NK-92 (cell line): ENCODE data around the gene MARK1.

Source experiments
- DNase-seq: peaks from one replicate; lab custom pipeline; 2025; ENCODE audit not compliant: unreplicated experiment; lab: John Stamatoyannopoulos, UW

MARK1 gene

GRCh38 chr1:220687809-220688208 is 159.9 kb downstream of the MARK1 start:
- no peak for DNase-seq

DNA sequence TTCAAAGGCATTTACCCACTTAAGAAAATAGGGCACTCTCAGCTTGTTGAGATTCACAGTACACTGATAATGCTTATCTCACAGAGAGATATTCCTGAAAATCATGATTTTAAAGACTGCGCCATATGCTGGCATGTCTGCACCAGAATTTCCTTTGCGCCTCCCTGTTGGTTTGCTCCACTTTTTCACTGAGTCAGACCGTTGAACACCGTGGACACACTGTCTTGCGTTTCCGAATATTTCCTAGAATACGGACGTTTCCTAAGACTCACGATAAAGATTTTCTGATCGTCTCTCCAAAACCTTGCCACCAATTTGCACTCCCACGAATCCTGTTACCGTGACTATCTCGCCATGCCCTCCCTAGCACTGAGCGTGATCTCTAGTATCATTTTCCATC is 161.7 kb downstream of the MARK1 start:
- no peak for DNase-seq

DNA sequence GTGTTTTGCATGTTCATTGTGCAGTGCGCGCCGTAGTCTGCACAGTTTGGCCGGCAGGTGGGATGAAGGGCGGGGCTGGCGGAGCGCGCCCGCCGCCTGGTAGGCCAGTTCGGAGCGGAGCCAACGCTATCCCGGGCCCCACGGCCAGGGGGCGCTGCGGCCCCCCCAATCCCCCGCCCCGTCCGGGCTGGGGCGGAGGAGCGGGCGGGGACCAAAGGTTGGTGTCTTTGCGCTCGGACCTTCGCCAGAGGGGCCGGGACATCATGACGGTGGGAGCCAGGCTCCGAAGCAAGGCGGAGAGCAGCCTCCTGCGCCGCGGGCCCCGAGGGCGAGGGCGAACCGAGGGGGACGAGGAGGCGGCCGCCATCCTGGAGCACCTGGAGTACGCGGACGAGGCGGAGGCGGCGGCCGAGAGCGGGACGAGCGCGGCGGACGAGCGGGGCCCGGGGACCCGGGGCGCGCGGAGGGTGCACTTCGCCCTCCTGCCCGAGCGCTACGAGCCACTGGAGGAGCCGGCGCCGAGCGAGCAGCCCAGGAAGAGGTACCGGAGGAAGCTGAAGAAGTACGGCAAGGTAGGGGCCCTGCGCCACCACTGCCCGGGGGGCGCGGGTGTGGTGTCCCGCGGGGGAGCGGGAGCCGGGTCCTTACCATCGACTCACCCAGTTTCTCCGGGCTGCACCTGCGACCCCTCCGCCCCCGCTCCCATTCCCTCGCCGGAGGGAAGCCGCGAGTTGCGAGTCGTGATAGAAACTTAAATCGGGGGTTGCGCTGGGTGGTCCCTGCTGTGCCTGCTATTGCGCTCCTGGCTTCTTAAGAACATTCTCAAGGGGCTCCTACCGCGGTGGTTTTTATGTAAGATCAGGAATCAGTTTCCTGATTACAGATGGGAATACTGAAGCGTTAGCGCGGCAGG is 162.5 kb downstream of the MARK1 start, which contains the start of gene C1orf115:
C1orf115 (plus strand) TSS at position 224 of the 913 bp plus-strand sequence; CDS start at position 264, 40 bp downstream.
- no peak for DNase-seq

GRCh38 chr1:220691053-220691684 is 163.2 kb downstream of the MARK1 start:
- DNase-seq = no peak

- no peak for DNase-seq
Measured at GRCh38 chr1:220692436-220693228, 164.7 kb downstream of the MARK1 start.

DNA sequence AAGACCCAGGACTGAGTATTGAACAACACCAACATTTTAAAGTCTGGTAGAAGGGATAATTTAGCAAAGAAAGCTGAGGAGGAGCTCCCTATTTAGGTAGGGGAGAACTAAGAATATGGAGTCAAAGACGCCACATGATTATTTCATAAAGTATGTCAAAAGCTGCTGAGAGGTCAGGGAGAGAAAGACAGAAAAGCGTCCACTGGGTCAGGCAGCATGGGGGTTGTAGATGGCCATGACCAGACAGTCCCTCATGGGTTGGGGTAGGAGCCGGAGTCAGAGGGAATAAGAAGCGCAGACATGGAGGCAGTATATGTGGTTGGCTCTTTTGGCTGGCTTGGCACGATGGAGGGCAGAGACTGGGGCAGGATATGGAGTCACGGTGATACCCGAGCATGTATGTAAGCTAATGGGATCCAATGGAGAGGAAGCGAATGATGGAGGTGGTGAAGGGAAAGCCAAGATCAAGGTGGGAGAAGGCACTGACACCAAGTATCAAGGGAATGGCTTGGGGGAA is 167.0 kb downstream of the MARK1 start:
- no peak for DNase-seq

GRCh38 chr1:220695426-220695825 is 167.5 kb downstream of the MARK1 start:
- DNase-seq = no peak

DNA sequence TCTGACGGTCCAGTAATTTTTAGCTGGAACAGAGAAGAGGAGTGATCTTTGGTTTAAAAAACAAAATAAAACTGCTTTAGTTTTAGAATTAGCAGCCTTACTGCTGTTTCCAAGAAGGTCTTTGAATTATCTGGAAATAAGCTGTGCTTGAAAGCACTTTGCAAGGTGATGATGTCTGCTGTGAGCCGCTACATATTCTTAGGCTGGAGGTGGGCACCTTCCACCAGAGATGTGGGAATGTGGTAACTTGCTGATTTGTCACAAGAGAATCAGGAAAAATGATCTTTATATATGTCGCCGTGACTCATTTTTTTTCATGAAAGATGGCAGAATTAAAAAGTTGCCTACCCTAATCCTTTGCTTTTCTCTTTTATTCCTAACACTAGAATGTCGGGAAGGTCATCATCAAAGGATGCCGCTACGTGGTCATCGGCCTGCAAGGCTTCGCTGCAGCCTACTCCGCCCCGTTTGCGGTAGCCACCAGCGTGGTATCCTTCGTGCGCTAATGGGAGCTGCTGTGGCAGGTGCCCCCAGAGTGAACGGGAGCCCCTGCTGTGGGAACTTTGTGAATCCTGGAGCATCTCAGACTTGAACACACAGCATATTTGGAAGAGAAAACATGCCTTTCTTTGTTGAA is 168.4 kb downstream of the MARK1 start:
- DNase-seq = no peak

- no peak for DNase-seq
Measured at GRCh38 chr1:220696863-220697231, 168.9 kb downstream of the MARK1 start.

DNA sequence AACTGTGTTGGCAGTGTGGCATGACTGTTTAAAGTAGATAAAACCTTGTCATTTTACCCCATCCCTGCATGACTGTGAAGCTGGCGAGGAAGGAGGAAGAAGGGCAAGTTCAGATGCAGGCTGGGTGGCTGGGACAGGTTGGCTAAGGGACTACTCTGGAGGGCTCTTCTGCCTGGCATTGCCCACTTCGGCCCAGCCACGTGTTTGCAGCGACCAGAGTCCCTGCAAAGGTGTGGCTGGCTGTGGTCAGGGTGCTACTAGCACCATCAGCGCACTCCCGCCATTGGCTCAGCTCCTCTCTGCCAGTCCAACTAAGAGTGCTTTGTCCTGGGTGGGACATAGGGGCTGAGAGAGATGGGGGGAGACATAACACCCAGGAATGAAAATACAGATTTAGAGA is 169.4 kb downstream of the MARK1 start:
- no peak for DNase-seq

DNA sequence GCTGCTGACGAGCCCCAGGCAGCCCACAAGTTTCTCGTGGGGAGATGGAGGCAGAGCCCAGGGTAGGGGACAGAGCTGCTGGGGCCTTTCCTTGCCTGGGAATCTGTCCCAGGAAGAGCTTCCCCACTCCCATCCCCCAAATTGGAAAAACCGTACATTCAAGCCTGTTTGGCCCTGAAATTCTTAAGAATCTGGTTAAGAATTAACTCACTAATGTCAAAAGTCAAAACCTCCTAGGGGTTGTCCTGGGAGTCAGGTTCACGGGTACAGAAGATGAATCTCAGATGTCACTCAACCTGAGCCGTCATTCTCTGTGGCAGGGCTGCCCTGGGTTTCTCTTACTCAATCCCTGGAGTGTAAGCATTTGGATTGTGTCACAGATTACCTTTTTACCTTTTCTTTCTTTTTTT is 170.7 kb downstream of the MARK1 start:
- no peak for DNase-seq

- no peak for DNase-seq
Measured at GRCh38 chr1:220699044-220699443, 171.1 kb downstream of the MARK1 start.

DNA sequence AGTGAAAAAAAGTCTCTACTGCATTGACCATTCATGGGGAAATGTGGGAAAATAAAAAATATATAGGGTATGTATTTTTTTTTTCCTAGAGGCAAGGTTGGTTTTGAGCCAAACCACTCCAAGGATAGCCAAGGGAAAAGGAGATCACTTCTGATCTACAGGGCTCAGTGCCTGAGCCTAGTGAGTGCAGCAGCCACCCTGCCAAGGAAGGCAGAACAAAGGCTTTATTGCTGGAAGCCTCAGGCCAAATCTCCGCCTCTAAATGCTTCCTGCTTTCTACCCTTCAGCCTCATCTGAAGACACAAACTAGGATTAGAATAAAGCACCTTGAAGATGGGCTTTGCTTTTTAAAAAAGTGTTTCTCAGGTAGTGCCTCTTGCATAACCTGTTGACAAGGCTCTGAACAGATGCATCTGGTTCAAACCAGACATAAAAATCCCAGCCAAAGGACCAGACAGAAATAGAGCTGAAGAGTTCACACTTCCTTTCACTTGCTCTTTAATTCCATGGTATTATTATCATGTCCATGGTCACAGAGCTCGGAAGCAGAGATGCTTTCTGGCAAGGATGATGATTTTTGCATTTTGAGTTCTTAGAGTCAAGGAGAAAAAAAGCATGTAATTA is 172.7 kb downstream of the MARK1 start:
- no peak for DNase-seq

DNA sequence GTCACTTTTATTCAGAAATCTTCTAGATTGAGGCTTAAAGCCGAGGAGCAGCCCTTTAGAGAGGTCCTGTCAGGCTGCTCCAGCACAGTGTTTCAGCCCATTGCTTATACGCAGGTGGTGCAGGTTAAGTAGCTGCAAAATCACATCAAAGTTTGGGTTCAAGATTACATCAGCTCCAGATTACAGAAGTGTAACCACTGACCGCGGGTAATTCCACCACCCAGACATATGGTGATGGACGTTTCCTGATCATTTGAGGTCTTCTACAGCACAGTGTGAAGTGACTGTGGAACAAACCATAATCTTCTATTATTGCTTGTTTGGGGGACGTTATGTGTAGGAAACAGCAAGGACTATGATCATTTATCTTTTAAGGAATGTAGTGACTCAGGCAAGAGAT is 174.0 kb downstream of the MARK1 start:
- DNase-seq = no peak

DNA sequence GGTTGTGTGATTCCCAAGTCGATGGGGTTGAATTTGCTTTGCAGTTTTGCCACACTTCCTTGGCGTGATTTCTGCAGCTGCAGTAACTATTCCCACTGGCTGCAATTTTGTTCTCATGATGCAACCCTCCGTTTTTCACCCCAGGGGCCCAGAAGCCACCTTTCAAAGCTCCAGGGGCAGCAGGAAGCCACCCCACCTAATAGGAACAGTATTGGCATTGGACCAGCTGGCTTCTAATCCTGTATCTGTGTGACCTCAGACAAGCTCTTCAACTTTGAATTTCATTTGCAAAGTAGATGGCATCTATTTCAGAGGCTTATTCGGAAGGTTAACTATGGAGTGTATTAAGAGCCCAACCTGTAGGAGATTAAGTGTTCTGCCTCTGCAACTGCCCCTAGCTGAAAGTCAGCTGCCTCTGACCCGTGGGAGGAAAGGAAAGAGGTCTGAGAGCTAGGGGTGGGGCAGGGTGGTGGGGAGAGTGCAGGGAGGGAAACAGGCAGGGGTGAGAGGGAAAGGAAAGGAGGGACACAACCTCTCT is 174.9 kb downstream of the MARK1 start:
- DNase-seq = no peak

DNA sequence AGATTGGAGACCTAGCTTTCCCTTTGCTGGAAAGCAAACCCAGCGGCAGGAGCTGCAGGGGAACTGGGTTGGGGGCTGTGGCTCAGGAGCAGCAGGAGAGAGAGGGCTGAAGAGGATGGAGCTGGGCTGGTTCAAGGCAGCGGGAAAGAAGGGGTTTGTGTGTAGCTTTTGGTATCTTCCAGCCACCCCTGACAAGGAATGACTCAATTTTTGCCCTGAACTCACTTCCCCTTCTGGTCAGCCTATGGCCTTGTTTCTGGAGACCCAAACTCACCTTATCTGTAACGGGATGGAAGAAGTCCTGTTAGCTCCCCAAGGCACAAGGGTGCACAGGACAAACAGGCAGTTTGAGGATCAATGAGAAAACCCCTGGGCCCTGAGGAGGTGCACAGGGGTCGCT is 175.4 kb downstream of the MARK1 start:
- no peak for DNase-seq

DNA sequence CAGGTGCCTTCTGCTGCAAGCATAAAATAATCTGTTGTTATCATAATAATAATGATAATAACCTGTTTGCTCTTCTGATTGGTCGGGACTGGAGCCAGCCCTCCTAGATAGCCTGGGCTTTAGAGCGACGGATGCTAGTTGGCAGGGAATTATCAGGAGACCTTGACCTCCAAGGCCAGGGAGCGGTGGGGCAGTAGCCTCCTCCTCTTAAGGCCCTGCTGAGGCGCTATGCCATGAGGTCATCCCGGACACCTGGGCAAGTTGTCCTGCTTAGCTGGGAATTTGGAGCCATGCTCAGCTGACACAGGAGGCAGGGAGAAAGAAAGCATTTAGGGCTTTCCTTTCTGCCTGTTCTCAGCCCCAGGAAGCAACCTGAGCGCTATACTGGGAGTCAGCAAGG is 177.8 kb downstream of the MARK1 start:
- no peak for DNase-seq

- DNase-seq = no peak
Measured at GRCh38 chr1:220706480-220706879, 178.5 kb downstream of the MARK1 start.

DNA sequence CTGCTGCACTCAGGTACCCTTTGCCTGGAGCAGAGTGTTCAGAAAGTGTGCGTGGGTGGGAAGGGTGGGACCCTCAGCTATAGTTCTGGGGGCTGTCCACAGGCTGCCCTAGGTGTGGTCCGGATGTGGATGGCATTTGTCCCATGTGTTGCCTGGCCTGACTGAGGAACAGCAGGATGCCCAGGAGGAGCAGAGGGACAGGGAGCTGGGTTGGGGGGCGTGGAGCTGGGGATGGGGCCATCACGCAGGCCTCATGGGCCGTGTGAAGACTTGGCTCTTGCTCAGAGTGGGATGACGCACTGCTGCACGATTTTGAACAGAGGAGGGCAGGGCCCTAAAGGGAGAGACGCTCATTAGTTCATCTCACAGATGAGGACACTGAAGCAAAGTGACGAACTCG is 179.2 kb downstream of the MARK1 start:
- no peak for DNase-seq

DNA sequence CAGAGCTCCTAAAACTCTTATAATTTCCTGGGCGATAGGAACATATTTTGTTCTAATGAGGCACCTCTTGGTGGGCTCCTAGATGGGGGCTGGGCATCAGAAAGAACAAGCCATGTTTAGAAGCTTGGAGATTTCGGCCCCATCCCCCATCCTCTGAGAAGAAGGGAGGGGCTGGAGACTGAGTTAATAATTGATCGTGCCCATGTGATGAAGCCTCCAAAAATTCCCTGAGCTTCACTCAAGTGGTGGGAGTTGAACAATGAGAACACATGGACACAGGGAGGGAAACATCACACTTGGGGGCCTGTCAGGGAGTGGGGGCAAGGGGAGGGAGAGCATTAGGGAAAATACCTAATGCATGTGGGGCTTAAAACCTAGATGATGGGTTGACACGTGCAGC is 180.3 kb downstream of the MARK1 start:
- DNase-seq = no peak
